Measurements from ENCODE around the gene LYPD6B. TPM values are rescaled to one million over a fixed set of nuclear protein-coding genes. Genes with fewer than 3 reads are reported as not detected.

The LYPD6B gene
- total RNA-seq, 1 donor from 2014 or later, result not detected

DNA sequence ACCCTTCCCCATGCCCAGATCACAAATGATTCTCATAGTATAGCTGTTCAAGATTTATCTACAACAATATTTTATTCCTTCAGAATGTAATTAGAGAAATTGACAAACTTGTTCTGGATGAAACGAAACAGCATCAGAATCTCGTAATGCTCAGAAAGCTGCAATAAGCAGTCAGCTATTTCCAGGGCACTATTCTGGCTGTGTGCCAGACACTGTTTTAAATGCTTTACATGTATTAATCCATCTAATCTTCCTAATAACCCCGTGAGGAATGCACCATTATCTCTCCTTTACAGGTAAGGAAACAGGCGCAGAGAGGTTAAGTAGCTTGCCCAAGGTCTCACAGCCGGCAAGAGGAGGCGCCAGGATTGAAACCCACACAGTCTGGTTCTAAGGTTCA lies 10.1 kb upstream of the LYPD6B start:
- no peak for DNase-seq
- peaks cover 66% of the 10 kb centered on the region for H3K27me3 ChIP-seq (ENCODE audit: low read depth)
- no peaks in the 10 kb centered on the region for H3K9me3 ChIP-seq (replicated peaks)
- H3K4me1 ChIP-seq, result no peaks in the 10 kb centered on the region
- intact Hi-C loops (cut with micrococcal nuclease), result no loop called here
- H3K36me3 ChIP-seq, result no peaks in the 10 kb centered on the region
- TF ChIP-seq, protein P1, sequence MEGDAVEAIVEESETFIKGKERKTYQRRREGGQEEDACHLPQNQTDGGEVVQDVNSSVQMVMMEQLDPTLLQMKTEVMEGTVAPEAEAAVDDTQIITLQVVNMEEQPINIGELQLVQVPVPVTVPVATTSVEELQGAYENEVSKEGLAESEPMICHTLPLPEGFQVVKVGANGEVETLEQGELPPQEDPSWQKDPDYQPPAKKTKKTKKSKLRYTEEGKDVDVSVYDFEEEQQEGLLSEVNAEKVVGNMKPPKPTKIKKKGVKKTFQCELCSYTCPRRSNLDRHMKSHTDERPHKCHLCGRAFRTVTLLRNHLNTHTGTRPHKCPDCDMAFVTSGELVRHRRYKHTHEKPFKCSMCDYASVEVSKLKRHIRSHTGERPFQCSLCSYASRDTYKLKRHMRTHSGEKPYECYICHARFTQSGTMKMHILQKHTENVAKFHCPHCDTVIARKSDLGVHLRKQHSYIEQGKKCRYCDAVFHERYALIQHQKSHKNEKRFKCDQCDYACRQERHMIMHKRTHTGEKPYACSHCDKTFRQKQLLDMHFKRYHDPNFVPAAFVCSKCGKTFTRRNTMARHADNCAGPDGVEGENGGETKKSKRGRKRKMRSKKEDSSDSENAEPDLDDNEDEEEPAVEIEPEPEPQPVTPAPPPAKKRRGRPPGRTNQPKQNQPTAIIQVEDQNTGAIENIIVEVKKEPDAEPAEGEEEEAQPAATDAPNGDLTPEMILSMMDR (IDR thresholded peaks at IDR 0.05; ENCODE audit: borderline replicate concordance), result no peak
- H3K4me3 ChIP-seq, result no peak overlapping the region
- no peak overlapping the region for H3K27ac ChIP-seq (replicated peaks)

DNA sequence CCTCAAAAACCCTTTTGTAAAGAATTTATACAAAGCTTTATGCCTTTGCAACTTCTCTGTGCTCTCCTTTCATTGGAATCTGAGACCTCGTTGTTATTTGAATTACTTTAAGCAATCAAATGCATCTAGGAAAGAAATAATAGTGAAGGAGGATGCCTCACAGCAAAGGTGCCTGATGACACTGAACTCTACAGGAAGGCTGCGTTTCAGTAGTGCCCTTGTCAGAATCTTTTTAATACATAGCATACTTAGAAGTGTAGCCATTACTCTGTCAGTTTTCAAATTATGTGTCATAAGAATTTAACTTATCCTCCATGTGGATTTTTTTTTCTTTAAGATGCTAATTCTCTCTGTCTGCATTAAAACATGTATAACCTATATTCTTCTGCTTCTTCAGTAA lies 9.6 kb upstream of the LYPD6B start:
- Histone ChIP-seq H3K36me3 (no peaks in the 10 kb centered on the region), H3K27ac (replicated peaks) (no peak overlapping the region), H3K4me3 (no peak overlapping the region), H3K4me1 (no peaks in the 10 kb centered on the region), H3K9me3 (replicated peaks) (no peaks in the 10 kb centered on the region), H3K27me3 (ENCODE audit: low read depth) (peaks cover 66% of the 10 kb centered on the region)
- intact Hi-C loops (cut with micrococcal nuclease), result no loop called here
- DNase-seq, result no peak
- TF ChIP-seq, protein P1 (IDR thresholded peaks at IDR 0.05; ENCODE audit: borderline replicate concordance), result no peak

DNA sequence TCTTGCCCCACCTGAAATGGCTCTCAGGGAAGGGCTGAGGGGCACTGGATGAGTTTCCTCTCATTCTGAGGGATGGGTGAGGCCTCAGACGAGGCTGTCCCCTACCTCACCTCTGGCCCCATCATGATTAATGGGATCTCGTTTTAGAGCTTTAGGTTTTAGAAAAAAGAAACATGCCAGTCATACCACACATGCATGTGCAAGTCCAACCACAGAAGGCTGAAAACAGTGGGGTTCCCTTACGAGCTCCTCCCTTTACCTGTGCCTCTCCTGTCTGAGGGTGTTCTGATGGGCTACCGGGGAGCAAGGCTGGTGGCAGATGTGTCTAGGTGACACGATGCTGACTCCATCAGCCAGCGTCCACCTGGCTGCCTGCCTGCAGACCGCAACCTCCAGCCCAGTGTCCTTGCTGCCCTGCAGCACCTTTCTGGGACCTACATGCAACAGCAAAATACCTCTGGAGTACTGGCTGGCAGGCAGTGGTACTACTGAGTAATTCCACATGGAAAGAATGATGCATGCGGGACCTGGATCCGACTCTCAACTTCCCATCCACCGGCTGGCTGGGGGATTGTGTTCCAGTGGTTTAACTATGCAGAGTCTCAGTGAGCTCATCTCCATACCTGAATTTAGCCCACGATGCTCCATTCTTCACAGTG lies 9.1 kb upstream of the LYPD6B start:
- DNase-seq, result no peak
- H3K9me3 ChIP-seq (replicated peaks), result no peaks in the 10 kb centered on the region
- TF ChIP-seq, protein P1 (IDR thresholded peaks at IDR 0.05; ENCODE audit: borderline replicate concordance), result no peak
- H3K4me1 ChIP-seq, result no peaks in the 10 kb centered on the region
- H3K36me3 ChIP-seq, result no peaks in the 10 kb centered on the region
- no peak overlapping the region for H3K4me3 ChIP-seq
- no peak overlapping the region for H3K27ac ChIP-seq (replicated peaks)
- peaks cover 72% of the 10 kb centered on the region for H3K27me3 ChIP-seq (ENCODE audit: low read depth)
- intact Hi-C loops (cut with micrococcal nuclease), result no loop called here

DNA sequence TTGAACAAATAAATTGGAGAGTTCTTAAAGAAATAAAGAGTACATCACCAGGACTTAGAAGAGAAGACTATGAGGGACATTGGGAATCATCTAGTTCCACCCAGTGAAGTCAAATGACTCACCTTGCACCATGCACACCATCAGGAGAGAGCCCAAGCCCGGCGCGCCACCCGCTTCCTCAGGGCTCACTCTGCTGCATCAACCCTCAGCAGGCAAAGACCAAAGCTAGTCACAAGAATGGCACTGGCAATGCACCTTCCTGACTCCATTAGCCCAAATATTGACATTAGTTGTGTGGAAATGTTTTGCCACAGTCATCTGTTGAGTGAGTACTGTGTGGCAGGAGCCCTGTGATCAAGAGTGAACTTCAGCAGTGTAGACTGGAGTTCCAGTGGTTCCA lies 7.1 kb upstream of the LYPD6B start:
- TF ChIP-seq, protein P1 (IDR thresholded peaks at IDR 0.05; ENCODE audit: borderline replicate concordance), result no peak
- Histone ChIP-seq H3K9me3 (replicated peaks) (no peaks in the 10 kb centered on the region), H3K27ac (replicated peaks) (no peak overlapping the region), H3K27me3 (ENCODE audit: low read depth) (peaks cover 85% of the 10 kb centered on the region), H3K4me3 (no peak overlapping the region), H3K36me3 (no peaks in the 10 kb centered on the region), H3K4me1 (no peaks in the 10 kb centered on the region)
- intact Hi-C loops (cut with micrococcal nuclease), result no loop called here
- DNase-seq, result no peak

DNA sequence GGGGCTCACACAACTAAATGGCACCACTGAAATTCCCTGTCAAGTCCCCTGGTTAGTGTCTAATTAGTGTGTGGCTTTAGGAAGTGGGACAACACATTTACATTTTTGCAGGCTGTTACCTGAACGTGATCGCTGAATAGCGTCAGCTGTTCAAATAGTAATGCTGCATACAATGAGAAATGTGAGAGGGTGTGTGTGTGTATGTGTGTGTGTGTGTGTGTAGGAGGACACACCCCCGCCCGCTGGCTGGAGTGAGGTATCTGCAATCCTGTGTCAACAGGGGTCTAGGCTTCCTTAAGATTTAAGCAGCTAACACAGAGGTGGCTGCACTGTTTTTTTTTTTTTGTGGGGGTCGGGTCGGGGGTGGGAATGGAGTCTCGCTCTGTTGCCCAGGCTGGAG lies 4.8 kb upstream of the LYPD6B start:
- Histone ChIP-seq H3K4me3 (no peak overlapping the region), H3K36me3 (no peaks in the 10 kb centered on the region), H3K4me1 (no peaks in the 10 kb centered on the region), H3K9me3 (replicated peaks) (no peaks in the 10 kb centered on the region), H3K27me3 (ENCODE audit: low read depth) (peaks cover 88% of the 10 kb centered on the region), H3K27ac (replicated peaks) (no peak overlapping the region)
- intact Hi-C loops (cut with micrococcal nuclease), result no loop called here
- TF ChIP-seq, protein P1 (IDR thresholded peaks at IDR 0.05; ENCODE audit: borderline replicate concordance), result no peak
- no peak for DNase-seq

Data from left ventricle myocardium inferior (tissue), 1 donor.